GM21423 (cell line): Measurements from ENCODE around the gene CCDC78.

Experiments used
- ATAC-seq: cut with Tn5 transposase; IDR thresholded peaks from one replicate; pipeline ENCODE4 v1.9.1; 2021; ENCODE audit warnings: mild to moderate bottlenecking, moderate library complexity; ENCODE audit not compliant: unreplicated experiment

CCDC78 gene

DNA sequence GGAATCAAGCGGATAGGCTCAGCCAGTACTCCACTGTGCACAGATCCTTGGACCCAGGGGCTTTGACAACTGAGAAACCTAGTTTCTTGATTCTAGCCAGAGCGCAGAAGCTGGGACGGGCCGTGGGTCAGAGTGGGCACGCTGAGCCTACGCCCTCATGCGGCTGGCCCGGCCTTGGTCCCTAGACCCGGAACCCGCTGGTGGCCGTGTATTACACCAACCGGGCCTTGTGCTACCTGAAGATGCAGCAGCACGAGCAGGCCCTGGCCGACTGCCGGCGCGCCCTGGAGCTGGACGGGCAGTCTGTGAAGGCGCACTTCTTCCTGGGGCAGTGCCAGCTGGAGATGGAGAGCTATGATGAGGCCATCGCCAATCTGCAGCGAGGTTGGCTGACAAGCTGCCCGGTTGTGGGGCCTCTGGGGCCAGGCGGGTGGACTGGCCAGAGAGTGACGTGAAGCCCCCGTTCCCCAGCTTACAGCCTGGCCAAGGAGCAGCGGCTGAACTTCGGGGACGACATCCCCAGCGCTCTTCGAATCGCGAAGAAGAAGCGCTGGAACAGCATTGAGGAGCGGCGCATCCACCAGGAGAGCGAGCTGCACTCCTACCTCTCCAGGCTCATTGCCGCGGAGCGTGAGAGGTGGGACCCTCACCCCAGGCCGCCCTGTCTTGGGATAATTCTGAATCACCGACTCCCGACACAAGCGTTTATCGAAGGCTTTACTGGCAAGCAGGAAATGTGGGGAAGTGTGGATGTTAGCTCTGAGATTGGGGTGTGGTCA lies 45.1 kb downstream of the CCDC78 start:
- ATAC-seq = no peak

DNA sequence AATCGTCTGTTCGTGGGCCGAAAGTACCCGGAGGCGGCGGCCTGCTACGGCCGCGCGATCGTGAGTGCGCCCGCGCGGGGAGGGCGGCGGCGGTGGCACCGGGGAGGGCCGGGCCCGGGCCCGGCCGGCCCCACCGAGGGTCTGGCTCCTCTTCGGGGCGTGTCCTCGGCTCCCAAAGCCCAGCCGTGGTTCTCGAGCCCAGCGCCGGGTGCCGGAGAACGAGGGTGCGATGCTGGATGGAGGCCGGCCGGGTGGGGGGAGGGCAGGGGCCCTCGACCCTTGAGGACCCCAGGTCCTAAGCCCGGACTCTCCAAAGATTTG lies 45.7 kb downstream of the CCDC78 start:
- ATAC-seq = no peak

DNA sequence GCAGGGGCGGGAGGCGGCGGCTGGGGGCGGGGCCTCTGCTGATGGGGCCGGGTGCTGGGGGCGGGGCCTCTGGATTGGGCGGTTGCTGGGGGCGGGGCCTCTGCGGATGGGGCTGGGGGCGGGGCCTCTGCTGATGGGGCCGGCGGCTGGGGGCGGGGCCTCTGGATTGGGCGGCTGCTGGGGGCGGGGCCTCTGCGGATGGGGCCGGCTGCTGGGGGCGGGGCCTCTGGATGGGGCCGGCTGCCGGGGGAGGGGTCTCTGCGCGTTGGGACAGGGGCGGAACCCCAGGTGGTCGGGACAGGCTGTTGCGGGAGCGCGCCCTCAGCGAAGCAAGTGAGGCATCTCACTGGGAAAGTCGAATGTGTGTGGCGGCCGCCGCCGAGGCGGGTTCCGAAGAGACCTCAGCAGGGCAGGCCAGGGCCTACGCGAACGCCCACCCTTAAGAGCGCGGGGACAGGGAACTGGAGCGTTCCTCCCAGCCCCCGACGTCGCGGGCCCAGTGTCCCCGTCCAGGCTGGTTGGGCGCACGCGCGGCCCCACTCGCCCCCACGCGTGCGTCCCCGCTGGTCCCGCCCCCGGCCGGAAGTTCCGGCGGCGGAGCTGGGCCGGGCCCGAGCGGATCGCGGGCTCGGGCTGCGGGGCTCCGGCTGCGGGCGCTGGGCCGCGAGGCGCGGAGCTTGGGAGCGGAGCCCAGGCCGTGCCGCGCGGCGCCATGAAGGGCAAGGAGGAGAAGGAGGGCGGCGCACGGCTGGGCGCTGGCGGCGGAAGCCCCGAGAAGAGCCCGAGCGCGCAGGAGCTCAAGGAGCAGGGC lies 46.2 kb downstream of the CCDC78 start, which contains the start of gene STUB1:
Gene STUB1, plus strand, starts transcription at position 597 of the 811 bp plus-strand sequence. Its CDS starts 116 bp downstream, at position 713.
- ATAC-seq = peak; percentile 35

DNA sequence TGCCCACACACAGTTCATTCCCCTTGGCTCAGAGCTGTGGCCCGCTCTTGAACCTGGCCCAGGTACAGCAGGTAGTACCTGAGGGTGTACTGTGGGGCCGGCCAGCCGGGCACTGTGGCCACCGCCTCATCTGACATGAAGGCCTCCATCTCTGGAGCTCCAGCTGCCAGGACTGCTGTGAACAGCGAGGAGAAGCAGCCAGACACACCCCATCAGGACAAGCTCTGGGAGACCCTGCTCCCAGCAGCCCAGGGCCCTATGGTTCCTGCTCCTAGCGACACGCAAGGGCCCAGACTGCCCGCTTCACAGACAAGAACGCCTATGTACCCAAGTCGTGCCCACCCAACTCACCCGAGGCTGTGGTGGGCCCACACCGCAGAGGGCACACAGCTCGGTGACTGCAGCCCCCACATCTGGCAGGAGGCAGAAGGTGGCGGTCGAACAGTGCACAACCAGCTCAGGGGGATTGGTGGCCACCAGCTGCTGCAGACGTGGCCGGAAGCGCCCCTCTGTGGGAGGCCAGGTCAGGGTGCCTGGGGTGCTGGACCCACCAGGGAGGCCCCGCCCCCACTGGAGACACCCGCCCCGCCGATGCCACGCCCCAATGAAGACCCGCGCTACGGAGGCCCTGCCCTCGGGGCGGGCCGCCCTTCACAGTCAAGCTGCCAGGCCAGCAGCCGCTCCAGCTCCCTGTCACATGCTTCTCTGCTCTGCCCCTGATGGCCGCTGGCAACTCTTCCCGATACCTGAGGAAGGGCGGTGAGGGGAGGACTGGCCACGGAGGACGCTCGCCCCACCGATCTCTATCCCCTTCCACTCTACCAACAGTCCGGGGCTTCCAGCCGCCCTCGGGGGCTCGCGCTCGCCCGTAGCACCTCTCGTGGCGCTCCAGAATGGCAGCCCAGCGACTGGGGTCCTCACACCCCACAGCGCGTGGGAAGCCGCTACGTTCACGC lies 47.1 kb downstream of the CCDC78 start:
- ATAC-seq = peak; percentile 4

DNA sequence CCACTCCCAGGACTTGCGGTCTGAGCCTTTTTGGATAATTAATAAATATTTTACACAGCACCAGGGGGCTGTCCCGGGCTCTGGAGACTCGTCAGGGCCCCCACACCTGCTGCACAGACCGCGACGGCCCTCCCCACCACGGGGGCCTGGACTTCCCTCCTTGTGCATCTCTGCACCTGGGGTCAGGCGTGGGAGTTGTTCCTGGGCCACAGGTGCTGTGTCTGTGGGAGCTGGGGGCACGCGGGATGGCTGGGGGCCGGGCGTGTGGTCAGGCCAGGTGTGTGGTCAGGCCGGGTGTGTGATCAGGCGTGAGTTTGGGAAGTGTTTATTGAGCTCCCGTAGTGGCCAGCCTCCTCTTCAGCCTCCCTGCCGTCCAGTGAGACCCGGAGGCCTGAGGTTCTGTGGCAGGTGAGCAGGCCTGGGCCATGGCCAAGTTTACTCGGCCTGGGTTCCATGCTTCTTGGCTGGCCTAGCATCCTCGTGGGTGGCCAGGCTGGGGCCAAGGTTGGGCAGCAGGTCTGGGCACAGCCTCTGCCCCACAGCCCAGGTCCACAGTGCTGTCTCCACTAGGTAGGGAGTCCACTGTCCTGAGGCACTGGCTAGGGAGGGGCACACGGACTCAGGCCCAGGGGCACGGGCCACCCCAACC lies 47.9 kb downstream of the CCDC78 start:
- no peak for ATAC-seq

DNA sequence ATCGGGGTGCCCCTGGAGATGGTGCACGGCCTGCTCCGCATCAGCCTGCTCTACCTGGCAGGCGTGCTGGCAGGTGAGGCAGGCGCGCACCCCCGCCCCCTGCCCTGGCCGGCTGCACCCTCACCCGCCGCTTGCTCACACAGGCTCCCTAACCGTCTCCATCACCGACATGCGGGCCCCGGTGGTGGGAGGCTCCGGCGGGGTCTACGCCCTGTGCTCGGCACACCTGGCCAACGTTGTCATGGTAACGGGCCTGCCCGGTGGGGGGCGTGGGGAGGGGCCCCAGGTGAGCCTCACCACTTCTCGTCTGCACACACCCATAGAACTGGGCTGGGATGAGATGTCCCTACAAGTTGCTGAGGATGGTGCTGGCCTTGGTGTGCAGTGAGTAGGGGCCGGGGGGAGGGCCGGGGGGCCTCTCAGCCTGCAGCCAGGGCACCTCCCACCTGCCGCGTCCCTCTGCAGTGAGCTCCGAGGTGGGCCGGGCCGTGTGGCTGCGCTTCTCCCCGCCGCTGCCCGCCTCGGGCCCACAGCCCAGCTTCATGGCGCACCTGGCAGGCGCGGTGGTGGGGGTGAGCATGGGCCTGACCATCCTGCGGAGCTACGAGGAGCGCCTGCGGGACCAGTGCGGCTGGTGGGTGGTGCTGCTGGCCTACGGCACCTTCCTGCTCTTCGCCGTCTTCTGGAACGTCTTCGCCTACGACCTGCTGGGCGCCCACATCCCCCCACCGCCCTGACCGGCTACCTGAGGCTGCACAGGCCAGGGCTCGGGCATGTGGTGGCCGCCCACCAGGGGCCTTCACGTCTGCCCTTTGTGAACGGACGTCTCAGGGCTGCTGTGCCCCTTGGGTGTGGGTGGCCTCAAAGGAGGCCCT lies 48.7 kb downstream of the CCDC78 start:
- ATAC-seq = no peak

DNA sequence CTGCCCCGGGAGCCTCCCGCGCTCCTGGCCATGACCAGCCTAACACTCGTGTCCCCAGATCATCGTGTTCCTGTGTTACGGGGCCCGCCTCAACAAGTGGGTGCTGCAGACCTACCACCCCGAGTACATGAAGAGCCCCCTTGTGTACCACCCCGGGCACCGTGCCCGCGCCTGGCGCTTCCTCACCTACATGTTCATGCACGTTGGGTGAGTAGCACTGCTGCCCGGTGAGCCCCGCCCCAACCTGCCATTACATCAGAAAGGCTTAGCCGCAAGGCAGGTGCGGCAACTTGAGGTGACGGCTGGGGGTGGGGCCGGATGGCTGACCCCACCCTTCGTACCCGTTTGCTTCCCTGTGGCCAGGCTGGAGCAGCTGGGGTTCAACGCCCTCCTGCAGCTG lies 49.3 kb downstream of the CCDC78 start:
- no peak for ATAC-seq

DNA sequence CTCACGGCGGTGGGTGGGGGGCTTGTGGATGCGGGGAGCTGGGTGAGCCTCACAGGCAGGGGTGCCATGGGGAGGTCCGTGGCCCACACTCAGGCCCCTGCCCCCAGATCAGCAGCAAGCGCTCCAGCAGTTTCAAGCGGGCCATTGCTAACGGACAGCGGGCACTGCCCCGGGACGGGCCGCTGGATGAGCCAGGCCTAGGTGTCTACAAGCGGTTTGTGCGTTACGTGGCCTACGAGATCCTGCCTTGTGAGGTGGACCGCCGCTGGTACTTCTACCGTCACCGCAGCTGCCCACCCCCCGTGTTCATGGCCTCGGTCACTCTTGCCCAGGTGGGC lies 49.7 kb downstream of the CCDC78 start:
- ATAC-seq = no peak

DNA sequence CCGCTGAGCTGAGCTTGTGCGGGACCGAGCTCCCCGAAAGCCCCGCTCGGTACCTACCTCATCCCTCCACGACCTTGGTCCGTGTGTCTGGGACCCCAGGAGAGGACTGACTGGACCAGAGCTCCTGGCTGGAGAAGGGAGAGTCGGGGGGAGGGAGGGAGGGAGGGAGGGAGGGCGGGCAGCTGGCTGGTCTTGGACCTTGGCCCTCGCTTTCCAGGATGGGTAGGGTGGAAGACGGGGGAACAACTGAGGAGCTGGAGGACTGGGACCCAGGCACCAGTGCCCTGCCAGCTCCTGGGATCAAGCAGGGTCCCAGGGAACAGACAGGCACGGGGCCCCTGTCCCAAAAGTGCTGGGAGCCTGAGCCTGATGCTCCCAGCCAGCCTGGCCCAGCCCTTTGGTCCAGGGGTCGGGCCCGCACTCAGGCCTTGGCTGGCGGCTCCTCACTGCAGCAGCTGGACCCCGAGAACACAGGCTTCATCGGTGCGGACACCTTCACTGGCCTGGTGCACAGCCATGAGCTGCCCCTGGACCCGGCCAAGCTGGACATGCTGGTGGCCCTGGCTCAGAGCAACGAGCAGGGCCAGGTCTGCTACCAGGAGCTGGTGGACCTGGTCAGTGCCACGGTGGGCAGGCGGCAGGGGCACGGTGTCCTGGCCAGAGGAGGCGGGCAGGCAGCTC lies 50.2 kb downstream of the CCDC78 start:
- ATAC-seq = no peak

DNA sequence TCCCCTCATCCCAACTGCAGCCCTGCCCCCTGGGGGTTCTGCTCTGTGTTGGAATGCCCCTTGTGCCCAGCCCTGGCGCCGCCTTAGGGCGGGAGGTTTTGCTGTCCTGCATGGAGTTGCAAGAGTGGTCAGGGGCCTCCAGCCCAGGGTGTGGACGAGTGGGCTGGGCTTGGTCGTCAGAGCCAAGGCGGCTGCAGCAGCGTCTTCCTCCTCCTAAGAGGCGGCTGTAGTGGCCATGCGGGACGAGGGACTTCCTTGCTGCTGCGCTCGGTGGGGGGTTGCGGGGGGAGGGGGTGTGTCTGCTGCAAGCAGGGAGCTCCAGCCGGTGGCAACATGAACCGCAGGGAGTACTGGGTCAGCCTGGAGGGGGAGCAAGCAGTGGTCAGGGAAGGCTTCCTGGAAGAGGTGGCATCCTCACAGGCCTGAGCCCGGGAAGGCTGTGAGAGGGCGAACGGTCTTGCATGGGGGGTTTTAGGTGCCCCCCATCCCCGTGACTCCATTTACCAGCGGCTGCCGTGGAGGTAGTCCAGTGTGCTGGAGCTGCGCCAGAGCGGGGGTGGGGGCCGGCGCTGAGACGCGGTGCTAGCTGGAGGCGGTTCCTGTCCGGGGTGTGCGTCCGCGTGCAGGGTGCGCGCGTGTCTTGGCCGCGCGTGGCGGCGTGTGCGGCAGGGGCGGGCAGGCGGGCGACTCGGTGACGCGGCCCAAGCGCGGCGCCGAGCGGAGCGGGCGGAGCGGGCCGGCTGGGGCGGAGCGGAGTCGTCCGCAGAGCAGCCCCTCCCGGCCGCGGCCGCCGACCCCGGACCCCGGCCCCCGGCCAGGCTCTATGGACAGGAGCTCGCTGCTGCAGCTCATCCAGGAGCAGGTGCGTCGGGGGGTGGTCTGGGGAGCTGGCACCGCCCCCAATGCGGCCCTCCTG lies 51.0 kb downstream of the CCDC78 start, which contains the start of gene RHBDL1:
Gene RHBDL1, plus strand, starts transcription at position 704 of the 916 bp plus-strand sequence. Its CDS starts 120 bp downstream, at position 824.
- ATAC-seq = no peak

DNA sequence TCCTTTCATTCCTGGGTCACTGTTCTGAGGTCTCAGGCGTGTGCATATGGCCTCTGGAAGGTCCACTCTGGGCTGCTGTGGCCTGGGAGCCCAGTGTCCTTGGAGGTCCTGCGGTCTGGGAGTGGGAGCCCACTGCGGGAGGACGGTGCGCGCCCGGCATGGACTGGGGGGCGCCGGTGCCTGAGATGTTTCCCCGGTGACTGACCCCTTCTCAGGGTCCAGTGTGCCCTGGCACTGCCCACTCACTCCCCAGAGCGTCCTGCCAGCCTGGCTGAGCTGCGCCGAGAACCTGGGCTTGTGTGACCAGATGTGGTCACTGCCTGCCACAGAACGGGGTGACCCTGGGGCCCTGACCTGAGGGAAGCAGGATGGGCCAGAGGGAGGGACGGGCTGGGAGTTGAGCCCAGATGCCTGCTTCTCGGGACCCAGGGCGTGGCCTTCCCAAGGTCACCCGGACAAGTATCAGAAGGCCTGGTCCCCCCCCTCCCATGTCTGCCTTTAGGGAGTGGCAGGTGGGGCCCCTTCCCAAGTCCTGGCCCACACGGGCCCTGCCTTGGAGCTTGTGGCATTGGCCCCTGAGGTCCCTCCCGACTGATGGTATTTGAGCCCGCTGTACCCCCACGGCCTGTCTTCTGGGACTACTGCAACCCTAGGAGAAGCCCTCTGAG lies 51.9 kb downstream of the CCDC78 start:
- no peak for ATAC-seq

DNA sequence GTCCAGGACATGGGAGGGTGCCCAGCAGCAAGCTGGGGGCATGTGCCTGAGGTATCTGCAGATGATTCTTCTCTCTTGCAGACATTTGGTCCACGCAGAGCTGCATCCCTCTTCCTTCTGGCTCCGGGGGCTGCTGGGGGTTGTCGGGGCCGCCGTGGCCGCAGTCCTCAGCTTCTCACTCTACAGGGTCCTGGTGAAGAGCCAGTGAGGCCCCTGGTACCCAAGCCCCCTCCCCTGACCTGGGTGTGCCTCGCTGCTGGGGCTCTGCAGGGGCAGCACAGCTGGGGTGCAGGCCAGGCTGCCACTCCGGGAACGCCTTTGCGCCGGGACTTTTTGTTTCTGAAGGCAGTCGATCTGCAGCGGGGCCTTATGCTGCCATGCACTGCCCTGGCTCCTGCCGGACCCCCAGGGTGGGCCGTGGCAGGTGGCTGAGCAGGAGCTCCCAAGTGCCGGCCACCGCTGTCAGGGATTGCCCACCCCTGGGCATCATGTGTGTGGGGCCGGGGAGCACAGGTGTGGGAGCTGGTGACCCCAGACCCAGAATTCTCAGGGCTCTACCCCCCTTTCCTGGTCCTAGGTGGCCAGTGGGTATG lies 52.7 kb downstream of the CCDC78 start:
- no peak for ATAC-seq

DNA sequence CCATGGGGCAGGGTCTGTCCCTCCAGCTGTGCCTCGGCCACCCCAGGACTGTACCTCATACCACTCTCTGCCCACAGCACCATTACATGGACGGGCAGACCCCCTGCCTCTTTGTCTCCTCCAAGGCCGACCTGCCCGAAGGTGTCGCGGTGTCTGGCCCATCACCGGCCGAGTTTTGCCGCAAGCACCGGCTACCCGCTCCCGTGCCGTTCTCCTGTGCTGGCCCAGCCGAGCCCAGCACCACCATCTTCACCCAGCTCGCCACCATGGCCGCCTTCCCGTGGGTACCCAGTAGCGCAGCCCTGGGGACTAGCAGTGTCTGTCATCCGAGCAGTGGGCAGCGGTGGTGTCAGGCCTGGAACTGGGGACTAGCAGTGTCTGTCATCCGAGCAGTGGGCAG lies 53.4 kb downstream of the CCDC78 start:
- no peak for ATAC-seq
